SH-SY5Y (cell line): ENCODE results near the gene ROPN1L.

Source experiments
- GATA2 ChIP-seq: IDR thresholded peaks from 2 replicates; pipeline ENCODE4 v1.6.1; 2011; ENCODE audit warnings: mild to moderate bottlenecking, low read depth, low read length
- GATA3 ChIP-seq: IDR thresholded peaks from 2 replicates; pipeline ENCODE4 v1.6.1; 2011; ENCODE audit warnings: low read depth, mild to moderate bottlenecking, low read length, moderate library complexity

- no peak; the same call in 1 of the 2 replicates for TF ChIP-seq GATA3
- TF ChIP-seq GATA2: peak; percentile 90
Observed at GRCh38 chr5:10485142-10485795, 43.6 kb downstream of the ROPN1L start.
